Measurements from ENCODE around the gene DOCK3.

- TF ChIP-seq FOXJ3 (CRISPR knock-in tag; IDR thresholded peaks at IDR 0.05; ENCODE audit: borderline replicate concordance), result no peak
- no peak for TF ChIP-seq CTCF (IDR thresholded peaks at IDR 0.05)
Observed at GRCh38 chr3:50671331-50671730, 3.4 kb upstream of the DOCK3 start.

Data from WTC11 (cell line).